ENCODE results near the gene BTAF1.

The BTAF1 gene

GRCh38 chr10:92054807-92055206 lies 131.2 kb downstream of the BTAF1 start:
- no peak for DNase-seq

DNA sequence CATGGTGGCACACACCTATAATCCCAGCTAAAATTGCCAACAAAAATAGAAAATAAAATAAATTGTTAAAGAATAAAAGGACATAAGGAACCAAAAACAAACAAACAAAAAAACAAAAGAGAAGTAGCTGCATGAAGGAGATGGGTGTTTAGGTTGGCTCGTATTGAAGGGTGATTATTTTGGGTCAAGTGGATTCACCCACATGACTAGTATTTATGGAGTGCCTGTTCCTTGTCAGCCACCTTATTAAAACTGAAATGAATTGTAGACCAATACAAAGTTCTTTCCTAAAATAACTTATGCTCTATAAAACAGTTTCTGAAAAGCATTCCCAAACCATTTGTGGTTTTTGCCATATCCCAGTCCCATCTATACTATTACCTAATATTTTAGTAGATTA lies 138.7 kb downstream of the BTAF1 start:
- no peak for DNase-seq

- no peak for DNase-seq
These were observed 140.9 kb downstream of the BTAF1 start for GRCh38 chr10:92064506-92064905.

DNA sequence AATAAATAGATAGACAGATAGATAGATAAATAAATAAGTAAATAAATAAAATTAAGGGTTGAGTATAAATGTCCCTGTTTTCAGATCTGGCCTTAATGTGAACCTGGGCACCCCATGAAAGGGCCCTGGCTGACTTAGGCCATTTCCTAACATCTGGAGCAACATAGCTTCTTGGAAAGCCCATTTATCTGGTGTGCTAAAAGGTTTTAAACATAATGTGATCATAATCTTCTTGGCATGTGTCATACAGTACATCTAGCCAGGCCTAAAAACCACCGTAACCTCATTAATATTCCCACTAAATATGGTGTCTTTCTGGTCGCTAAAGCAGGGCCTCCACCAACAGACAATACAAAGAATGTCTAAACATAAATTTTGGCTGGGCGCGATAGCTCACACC lies 142.8 kb downstream of the BTAF1 start:
- no peak for DNase-seq

GRCh38 chr10:92068900-92069299 lies 145.3 kb downstream of the BTAF1 start:
- DNase-seq: no peak

DNA sequence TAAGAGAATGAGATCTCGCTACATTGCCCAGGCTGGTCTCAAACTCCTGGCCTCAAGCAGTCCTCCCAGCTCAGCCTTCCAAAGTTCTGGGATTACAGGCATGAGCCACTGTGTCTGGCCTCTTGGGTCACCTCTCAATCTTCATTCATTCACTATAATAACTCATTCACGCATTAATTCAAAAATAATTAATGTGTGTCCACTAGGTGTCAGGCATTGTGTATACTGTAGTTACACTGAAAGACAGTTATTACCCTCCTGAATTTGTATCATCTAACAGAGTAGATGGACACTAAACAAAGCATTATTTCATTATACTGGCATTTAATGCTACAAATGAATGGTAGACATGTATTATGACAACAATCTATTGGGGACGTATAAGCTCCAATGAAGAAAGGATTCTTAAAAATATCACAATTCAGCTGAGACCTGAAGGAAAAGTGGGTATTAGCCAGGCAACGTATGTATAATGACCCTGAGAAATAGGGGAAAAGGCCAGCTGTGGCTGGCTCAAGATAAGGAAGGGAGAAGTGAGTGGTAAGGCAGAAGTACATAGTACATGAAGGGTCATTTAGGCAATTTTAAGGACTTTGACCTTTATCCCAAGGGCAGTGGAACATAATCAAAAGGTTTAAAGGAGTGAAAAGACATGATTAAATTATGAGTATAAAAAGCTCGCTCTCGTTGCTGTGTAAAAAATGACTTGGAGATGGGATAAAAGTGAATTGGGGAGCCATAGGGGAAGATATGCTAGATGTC lies 150.7 kb downstream of the BTAF1 start:
- no peak for DNase-seq

DNA sequence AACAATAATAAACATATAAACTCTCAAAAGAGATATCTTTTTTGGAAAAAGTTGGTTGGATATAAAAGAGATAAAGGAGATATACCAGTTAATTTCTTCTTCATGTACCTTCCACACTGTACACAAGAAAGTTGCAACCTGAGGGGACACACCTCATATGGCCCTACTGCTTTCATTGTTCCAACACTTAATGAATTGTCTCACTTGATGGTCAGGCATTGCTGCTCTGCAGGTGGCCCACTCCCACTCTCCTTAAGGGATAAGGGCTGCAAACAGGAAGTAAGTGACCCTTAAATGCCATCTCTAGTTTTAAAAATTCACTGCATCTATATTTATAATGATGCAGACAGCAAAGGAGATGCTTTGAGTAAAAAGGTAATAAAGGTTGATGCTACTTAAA lies 152.3 kb downstream of the BTAF1 start:
- DNase-seq: no peak

- no peak for DNase-seq
These were observed 153.2 kb downstream of the BTAF1 start for GRCh38 chr10:92076722-92077121.

- DNase-seq: no peak
These were observed 155.4 kb downstream of the BTAF1 start for GRCh38 chr10:92079003-92079402.
